Chondrocyte (in vitro differentiated cells): ENCODE measurements around the gene SH3RF1. TPM values are rescaled to one million over a fixed set of nuclear protein-coding genes. Genes with fewer than 3 reads are reported as not detected.

ENCODE experiments used
- DNase-seq: peaks from one replicate; pipeline ENCODE4 v3.0.0; 2021; ENCODE audit warnings: mixed read lengths, low spot score
- H3K27ac Mint-ChIP-seq: one replicate; pipeline ENCODE4 v1.8.0; 2021; ENCODE audit warnings: mild to moderate bottlenecking, moderate library complexity, mixed read lengths; ENCODE audit not compliant: unreplicated experiment
- H3K27me3 Mint-ChIP-seq: 2 replicates; pipeline ENCODE4 v1.8.0; 2021; ENCODE audit warnings: low read depth, mixed read lengths
- H3K36me3 Mint-ChIP-seq: 2 replicates; pipeline ENCODE4 v1.8.0; 2021; ENCODE audit warnings: low read depth, mixed read lengths
- H3K4me1 Mint-ChIP-seq: 2 replicates; pipeline ENCODE4 v1.8.0; 2021; ENCODE audit warnings: low read depth, mild to moderate bottlenecking, mixed read lengths
- H3K4me3 Mint-ChIP-seq: one replicate; pipeline ENCODE4 v1.8.0; 2021; ENCODE audit warnings: mild to moderate bottlenecking, moderate library complexity, mixed read lengths; ENCODE audit not compliant: unreplicated experiment
- H3K9me3 Mint-ChIP-seq: 2 replicates; pipeline ENCODE4 v1.8.0; 2021; ENCODE audit warnings: low read depth, mixed read lengths
- total RNA-seq: library from RNA; stranded (reverse); gene quantifications from 3 replicates; pipeline ENCODE4 v1.2.1, GENCODE V29; 2021
- TF ChIP-seq, protein P1 (sequence below): fragments of 200-600 bp; sonication (generic); IDR thresholded peaks from 2 replicates; pipeline ENCODE4 v1.5.0; 2021; ENCODE audit warnings: antibody characterized with exemption, mild to moderate bottlenecking, moderate library complexity

SH3RF1 gene
- total RNA-seq, 1 donor from 2014 or later, result 25.2 TPM

- no peaks in the 10 kb centered on the region for H3K36me3 Mint-ChIP-seq
- no peak for DNase-seq
- no peak overlapping the region for H3K4me3 Mint-ChIP-seq
- H3K4me1 Mint-ChIP-seq, result peaks cover 25% of the 10 kb centered on the region
- no peaks in the 10 kb centered on the region for H3K27me3 Mint-ChIP-seq
- H3K9me3 Mint-ChIP-seq, result no peaks in the 10 kb centered on the region
- TF ChIP-seq, protein P1, sequence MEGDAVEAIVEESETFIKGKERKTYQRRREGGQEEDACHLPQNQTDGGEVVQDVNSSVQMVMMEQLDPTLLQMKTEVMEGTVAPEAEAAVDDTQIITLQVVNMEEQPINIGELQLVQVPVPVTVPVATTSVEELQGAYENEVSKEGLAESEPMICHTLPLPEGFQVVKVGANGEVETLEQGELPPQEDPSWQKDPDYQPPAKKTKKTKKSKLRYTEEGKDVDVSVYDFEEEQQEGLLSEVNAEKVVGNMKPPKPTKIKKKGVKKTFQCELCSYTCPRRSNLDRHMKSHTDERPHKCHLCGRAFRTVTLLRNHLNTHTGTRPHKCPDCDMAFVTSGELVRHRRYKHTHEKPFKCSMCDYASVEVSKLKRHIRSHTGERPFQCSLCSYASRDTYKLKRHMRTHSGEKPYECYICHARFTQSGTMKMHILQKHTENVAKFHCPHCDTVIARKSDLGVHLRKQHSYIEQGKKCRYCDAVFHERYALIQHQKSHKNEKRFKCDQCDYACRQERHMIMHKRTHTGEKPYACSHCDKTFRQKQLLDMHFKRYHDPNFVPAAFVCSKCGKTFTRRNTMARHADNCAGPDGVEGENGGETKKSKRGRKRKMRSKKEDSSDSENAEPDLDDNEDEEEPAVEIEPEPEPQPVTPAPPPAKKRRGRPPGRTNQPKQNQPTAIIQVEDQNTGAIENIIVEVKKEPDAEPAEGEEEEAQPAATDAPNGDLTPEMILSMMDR, result no peak
- H3K27ac Mint-ChIP-seq, result no peak overlapping the region
These were observed 3.3 kb upstream of the SH3RF1 start for GRCh38 chr4:169274033-169274432.

DNA sequence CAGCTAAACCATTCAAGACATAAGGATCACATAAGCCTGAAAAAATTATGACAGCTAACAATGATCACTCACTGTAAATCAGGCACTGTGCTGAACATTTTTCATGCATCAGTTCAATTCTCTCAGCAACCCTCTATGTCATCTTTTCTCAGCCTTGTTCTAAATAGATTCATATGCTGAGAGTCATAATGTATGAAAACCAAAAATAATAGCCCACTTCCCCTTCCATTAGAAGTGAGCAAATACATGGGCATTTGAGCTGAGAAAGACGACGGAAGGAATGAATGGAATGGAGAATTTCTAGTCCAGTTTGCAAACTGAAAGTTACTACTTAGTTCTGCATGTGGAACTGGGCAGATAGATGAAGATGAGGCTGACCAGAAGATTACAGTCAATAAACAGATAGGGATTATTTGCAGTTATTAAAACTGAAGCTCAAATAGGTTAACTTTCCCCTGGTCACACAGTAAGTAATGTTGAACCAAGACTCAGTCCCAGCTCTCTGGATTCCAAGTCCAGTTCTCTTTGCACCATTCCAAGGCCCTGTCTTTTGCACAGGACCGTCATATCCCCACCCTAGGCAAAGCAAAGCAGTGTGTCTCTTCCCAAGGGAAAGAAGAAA lies 1.6 kb upstream of the SH3RF1 start:
- Mint-ChIP-seq H3K27ac (peak overlapping the region; percentile 88), H3K36me3 (no peaks in the 10 kb centered on the region), H3K4me1 (peaks cover 33% of the 10 kb centered on the region), H3K4me3 (peak overlapping the region; percentile 91), H3K27me3 (no peaks in the 10 kb centered on the region), H3K9me3 (no peaks in the 10 kb centered on the region)
- DNase-seq, result no peak
- TF ChIP-seq, protein P1, result no peak

DNA sequence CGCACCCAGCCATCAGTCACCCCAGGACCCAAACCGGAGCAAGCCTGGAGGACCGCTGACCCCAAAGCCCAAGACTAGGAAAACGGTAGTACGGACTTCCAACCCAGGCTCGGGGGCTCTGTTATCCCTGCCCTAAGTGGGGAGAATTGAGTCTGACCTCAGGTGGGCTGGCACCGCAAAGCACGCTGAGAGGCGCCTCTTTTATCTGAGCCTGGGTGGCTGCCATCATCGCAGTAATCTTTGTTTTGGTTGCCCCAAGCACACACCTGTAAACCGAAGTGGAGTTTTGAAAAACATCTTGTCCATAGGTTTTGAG lies 894 bp upstream of the SH3RF1 start:
- Mint-ChIP-seq H3K4me1 (peaks cover 41% of the 10 kb centered on the region), H3K27me3 (no peaks in the 10 kb centered on the region), H3K9me3 (no peaks in the 10 kb centered on the region), H3K36me3 (no peaks in the 10 kb centered on the region), H3K4me3 (peak overlapping the region; percentile 91), H3K27ac (peak overlapping the region; percentile 88)
- no peak for DNase-seq
- TF ChIP-seq, protein P1, result no peak

- Mint-ChIP-seq H3K9me3 (no peaks in the 10 kb centered on the region), H3K36me3 (peaks cover 3% of the 10 kb centered on the region), H3K27me3 (no peaks in the 10 kb centered on the region), H3K4me1 (peaks cover 50% of the 10 kb centered on the region), H3K4me3 (peak overlapping the region; percentile 91), H3K27ac (peak overlapping the region; percentile 96)
- DNase-seq, result peak; percentile 90
- TF ChIP-seq, protein P1, result peak; percentile 30
These were observed 593 bp downstream of the SH3RF1 start for GRCh38 chr4:169269916-169270809.

GRCh38 chr4:169268951-169269760 lies 1.6 kb downstream of the SH3RF1 start:
- DNase-seq, result no peak
- Mint-ChIP-seq H3K4me1 (peaks cover 60% of the 10 kb centered on the region), H3K27ac (peak overlapping the region; percentile 88), H3K4me3 (peak overlapping the region; percentile 91), H3K36me3 (peaks cover 10% of the 10 kb centered on the region), H3K9me3 (no peaks in the 10 kb centered on the region), H3K27me3 (no peaks in the 10 kb centered on the region)
- TF ChIP-seq, protein P1, result no peak
